Pancreas (tissue), 10 donors: ENCODE measurements around the gene ICA1L. TPM values are rescaled to one million over a fixed set of nuclear protein-coding genes. Genes with fewer than 3 reads are reported as not detected.
A peak's percentile ranks its signal among the peaks of the same experiment; 100 is the strongest.

Experiments
- ATAC-seq, 4 donors: fragments of 200-7000 bp; cut with Tn5 transposase; one replicate each; pipeline versions ENCODE4 v1.8.0 to v1.9.1; 2020; ENCODE audit warnings: mild to moderate bottlenecking in 4 of 4, moderate library complexity in 4 of 4
- DNase-seq, 6 donors: peaks; one replicate each; pipeline ENCODE4 v3.0.0-alpha.2; 2020
- FAIRE-seq: peaks from 2 replicates; lab custom pipeline; 2012; peaks lifted over from hg19 to GRCh38; lab: Jason Lieb, UNC
- H3K27ac ChIP-seq, 4 donors: fragments of 200-600 bp; sonication (generic); 1 replicate in 3 of 4; 2 replicates in 1 of 4; pipeline versions ENCODE4 v1.5.0 to v1.8.0; 2020
- H3K27me3 ChIP-seq, 4 donors: fragments of 200-600 bp; one replicate each; pipeline ENCODE4 v1.8.0; 2021
- H3K36me3 ChIP-seq, 3 donors: fragments of 200-600 bp; sonication (generic) in 1 of 3; one replicate each; pipeline versions ENCODE4 v1.5.0 to v1.8.0; 2020 to 2021
- H3K4me1 ChIP-seq, 3 donors: fragments of 200-600 bp; one replicate each; pipeline ENCODE4 v1.8.0; 2021
- H3K4me3 ChIP-seq, 4 donors: fragments of 200-600 bp; sonication (generic) in 2 of 4; one replicate each; pipeline versions ENCODE4 v1.5.0 to v1.8.0; 2020 to 2021
- H3K9me3 ChIP-seq, 4 donors: fragments of 200-600 bp; one replicate each; pipeline ENCODE4 v1.8.0; 2021
- WGBS, 2 donors: extraction: QIAGEN DNeasy Blood & Tissue Kit; methylation state at CpG; one replicate each; pipeline ENCODE4 v1.1.7; 2013; 5-methylcytosine and 5-hydroxymethylcytosine counted together
- intact Hi-C, 3 donors: fragments of 100-400 bp; cut with DNase I; formaldehyde crosslinking; loops; one replicate each; pipeline versions ENCODE4 v1.11.1 to v1.14.2; 2022
- polyA plus RNA-seq, 2 donors: library from polyadenylated mRNA; stranded (reverse); fragments of 200-250 nt; gene quantifications; one replicate each; pipeline ENCODE4 v1.2.3, GENCODE V29; 2013
- total RNA-seq, 6 donors: library from RNA; stranded (reverse); fragmentation: NEBNext Ultra II Directional in 4 of 6; extraction: Animal tissue kit (Norgen Biotek cat#: 25700) in 4 of 6; gene quantifications; one replicate each; pipeline versions ENCODE4 v1.2.1 to v1.2.4, GENCODE V29; 2021 to 2023
- TF ChIP-seq, protein P1 (sequence below), 4 donors: fragments of 200-600 bp; sonication (generic) in 3 of 4; IDR thresholded peaks; one replicate each; pipeline versions ENCODE4 v1.5.0 to v1.8.0; 2021; ENCODE audit warnings: antibody characterized with exemption in 4 of 4
- donor health status: healthy with polysubstance abuse.
- donor health status: DM: no; HTN: no; CAD: no; lungs with moderate emphysema.
- donor health status: DM: no; HTN: no; CAD: no.
- donor health status: control.
- donor health status: control.
- donor health status: Bipolar disorder and iron deficiency.
- donor health status: DM: yes; HTN: yes; CAD: no.
- donor health status: DM: no; HTN: no; CAD: no.
- donor health status: DM: no; HTN: no; CAD: no.
- donor health status: DM: yes; HTN: yes; CAD: no.

ICA1L gene
- total and polyA plus RNA-seq, 8 donors, result 2.7 to 8.1 (median 3.6) TPM

DNA sequence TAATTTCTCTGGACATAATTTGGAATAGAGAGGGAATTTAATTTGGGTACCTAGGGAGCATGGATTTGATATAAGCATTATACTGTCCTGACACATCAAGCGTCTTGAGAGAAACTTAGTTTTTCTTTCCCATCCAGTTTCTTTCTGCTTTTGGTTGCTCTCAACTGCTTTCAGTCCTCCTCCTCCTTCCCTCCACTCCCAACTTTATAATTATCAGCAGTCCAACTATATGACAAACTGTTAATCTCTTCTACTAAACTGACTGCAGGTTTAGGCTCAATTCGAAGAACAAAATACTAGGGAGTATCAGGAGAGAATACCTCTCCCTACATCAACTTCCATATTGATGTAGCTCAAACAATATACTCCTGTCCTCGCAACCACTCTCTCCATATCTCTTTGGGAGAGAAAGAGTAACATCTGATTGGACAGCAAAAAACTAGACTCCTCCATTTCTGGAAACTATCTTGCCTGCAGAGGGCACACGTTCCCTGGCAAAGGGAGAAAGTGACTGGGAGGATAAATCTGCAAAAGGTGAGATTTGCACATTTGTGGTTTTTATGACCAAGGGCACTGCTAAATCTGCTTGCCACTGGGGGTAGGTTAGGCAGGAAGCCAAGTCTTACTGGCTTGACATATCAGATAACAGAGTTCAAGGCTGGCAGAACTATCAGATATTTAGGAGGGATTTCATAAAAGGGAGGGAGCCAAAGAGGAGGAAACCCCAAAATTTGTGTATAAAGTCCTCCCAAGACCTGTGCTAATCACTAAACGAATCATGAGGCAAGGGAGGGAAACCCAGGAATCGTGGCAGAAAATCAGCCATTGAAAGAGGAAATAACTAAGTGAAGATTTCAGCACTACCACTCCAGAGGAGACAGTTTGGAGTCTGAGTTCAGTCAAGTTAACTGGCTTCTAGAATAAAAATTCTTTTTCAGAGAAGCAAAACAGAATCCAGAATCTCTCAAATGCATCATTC is 40.0 kb downstream of the ICA1L start:
- Histone ChIP-seq H3K9me3 (no peaks in the 10 kb centered on the region), H3K36me3 (no peaks in the 10 kb centered on the region), H3K4me3 (no peak overlapping the region), H3K4me1 (no peaks in the 10 kb centered on the region), H3K27me3 (no peaks in the 10 kb centered on the region), H3K27ac (no peak overlapping the region)
- FAIRE-seq (no peak), DNase-seq (peak in 2 of 6 donors; percentile 23 to 54), ATAC-seq (peak; percentile 64 to 92 (median 89))
- WGBS, 2 donors, result 15 to 21% methylated on average over 6 of the region's 6 CpGs
- TF ChIP-seq, protein P1, sequence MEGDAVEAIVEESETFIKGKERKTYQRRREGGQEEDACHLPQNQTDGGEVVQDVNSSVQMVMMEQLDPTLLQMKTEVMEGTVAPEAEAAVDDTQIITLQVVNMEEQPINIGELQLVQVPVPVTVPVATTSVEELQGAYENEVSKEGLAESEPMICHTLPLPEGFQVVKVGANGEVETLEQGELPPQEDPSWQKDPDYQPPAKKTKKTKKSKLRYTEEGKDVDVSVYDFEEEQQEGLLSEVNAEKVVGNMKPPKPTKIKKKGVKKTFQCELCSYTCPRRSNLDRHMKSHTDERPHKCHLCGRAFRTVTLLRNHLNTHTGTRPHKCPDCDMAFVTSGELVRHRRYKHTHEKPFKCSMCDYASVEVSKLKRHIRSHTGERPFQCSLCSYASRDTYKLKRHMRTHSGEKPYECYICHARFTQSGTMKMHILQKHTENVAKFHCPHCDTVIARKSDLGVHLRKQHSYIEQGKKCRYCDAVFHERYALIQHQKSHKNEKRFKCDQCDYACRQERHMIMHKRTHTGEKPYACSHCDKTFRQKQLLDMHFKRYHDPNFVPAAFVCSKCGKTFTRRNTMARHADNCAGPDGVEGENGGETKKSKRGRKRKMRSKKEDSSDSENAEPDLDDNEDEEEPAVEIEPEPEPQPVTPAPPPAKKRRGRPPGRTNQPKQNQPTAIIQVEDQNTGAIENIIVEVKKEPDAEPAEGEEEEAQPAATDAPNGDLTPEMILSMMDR (IDR thresholded peaks at IDR 0.05), result peak; percentile 5 to 47 (median 30)
- intact Hi-C loops, result no loop called here

DNA sequence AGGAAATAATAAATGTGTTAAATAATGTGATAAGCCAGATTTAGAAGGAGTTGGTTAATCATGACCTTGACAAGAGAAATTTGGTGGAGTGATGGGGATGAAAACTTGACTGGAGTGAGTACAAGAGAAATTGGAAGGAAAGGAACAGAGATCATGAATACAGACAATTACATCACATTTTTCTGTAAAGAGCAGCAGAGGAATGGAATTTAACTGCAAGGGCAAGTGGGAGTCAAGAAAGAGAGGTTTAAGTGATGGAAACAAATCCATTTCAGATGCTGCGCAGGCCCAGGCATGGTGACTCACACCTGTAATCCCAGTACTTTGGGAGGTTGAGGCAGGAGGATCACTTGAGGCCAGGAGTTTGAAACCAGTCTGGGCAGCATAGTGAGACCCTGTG is 46.7 kb downstream of the ICA1L start:
- Histone ChIP-seq H3K36me3 (no peaks in the 10 kb centered on the region), H3K4me3 (no peak overlapping the region), H3K27ac (no peak overlapping the region), H3K4me1 (no peaks in the 10 kb centered on the region), H3K27me3 (no peaks in the 10 kb centered on the region), H3K9me3 (no peaks in the 10 kb centered on the region)
- ATAC-seq (no peak), DNase-seq (no peak), FAIRE-seq (no peak)
- 94 to 96% methylated on average over 1 of the region's 1 CpG for WGBS, 2 donors
- TF ChIP-seq, protein P1 (IDR thresholded peaks at IDR 0.05), result no peak
- intact Hi-C loops, result no loop called here

DNA sequence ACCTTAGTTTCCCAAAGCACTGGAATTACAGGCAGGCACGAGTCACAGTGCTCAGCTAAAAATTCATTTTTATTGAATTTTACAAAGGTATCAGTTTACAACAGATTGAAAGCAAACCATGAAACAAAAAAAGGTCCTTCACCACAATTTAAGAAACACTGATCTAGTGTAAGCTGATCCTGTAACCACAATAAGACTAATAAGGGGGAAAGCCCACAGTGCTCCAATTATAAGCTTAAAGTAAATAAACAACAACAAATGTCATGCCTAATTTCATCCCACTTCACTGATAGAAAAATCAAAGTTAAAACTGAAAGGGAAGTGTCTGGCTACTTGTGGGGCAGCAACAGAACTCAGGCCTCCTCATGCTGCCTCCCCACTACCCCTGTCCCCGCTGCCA is 49.2 kb downstream of the ICA1L start:
- ATAC-seq (no peak), FAIRE-seq (no peak), DNase-seq (no peak)
- H3K9me3 ChIP-seq, result no peaks in the 10 kb centered on the region
- no peaks in the 10 kb centered on the region for H3K36me3 ChIP-seq
- H3K4me3 ChIP-seq, result no peak overlapping the region
- H3K27me3 ChIP-seq, result no peaks in the 10 kb centered on the region
- H3K4me1 ChIP-seq, result no peaks in the 10 kb centered on the region
- 99% methylated on average over 2 of the region's 2 CpGs for WGBS, 2 donors
- intact Hi-C loops, result no loop called here
- TF ChIP-seq, protein P1 (IDR thresholded peaks at IDR 0.05), result no peak
- H3K27ac ChIP-seq, result no peak overlapping the region

DNA sequence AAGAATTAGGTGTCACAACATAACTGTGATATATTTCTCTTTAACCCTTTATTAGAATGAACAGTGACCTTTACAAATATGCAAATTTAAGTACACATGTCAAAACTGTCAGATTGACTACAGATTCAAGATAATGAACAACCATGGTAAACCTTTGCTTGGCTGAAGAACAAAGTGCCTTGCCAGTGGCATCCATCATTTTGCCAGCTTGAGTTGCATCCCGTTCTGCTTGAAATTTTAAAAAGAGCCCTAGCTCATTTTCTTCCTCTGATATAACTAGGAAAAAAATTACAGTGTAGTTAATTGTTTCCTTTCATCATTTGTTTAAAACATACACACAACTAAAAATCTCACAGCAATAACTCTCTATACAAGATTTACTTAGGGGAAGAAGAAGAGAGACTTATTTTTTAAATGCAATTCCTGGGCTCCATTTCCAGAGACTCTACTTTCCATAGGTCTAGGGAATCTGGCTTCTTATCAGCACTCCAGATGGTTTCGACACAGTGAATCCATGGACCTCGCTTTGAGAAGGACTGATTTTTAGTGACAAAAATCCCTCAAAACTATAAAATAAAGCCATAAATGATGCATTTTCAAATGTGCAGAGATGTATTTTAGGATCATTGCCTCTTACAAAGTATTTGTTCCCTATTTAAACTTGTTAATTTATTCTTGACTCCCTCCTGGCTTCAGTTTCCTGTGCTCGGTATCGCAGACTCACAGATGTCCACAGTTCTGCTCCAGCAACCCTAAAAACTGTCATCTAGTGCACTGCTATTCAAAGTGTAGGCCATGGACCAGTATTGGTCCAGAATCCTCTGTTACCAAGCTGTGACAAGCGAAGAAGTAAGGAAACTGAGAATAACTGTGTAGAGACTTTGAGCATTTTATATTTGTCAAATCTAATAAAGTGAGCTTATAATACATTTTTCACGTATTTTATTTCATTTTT is 50.1 kb downstream of the ICA1L start:
- intact Hi-C loops, result no loop called here
- H3K36me3 ChIP-seq, result no peaks in the 10 kb centered on the region
- H3K27ac ChIP-seq, result no peak overlapping the region
- H3K4me1 ChIP-seq, result no peaks in the 10 kb centered on the region
- H3K9me3 ChIP-seq, result no peaks in the 10 kb centered on the region
- FAIRE-seq (no peak), ATAC-seq (no peak), DNase-seq (no peak)
- 80 to 82% methylated on average over 7 of the region's 7 CpGs for WGBS, 2 donors
- TF ChIP-seq, protein P1 (IDR thresholded peaks at IDR 0.05), result no peak
- no peak overlapping the region for H3K4me3 ChIP-seq
- no peaks in the 10 kb centered on the region for H3K27me3 ChIP-seq
